PC-3 (cell line): ENCODE results near the gene XCR1. TPM values are rescaled to one million over a fixed set of nuclear protein-coding genes. Genes with fewer than 3 reads are reported as not detected.

ENCODE experiments used
- ATAC-seq: fragments of 200-7000 bp; cut with Tn5 transposase; 2 replicates; pipeline ENCODE4 v1.9.1; 2020; ENCODE audit warnings: mild to moderate bottlenecking, moderate library complexity
- BruUV-seq: library from RNA; stranded (reverse); fragments of 400-500 nt; replicated peaks from 2 replicates; lab custom pipeline; 2021; lab: Mats Ljungman, UMichigan
- CTCF ChIA-PET: fragments of 300-600 bp; sonication (Branson Sonifier 250); formaldehyde crosslinking; loops from one replicate; lab custom pipeline; 2022; ENCODE audit warnings: antibody characterized with exemption; lab: Charles Lee
- POLR2A ChIA-PET: fragments of 300-600 bp; sonication (Branson Sonifier 250); formaldehyde crosslinking; loops from one replicate; lab custom pipeline; 2022; ENCODE audit warnings: antibody characterized with exemption; ENCODE audit not compliant: unreplicated experiment; lab: Charles Lee
- DNase-seq: peaks from one replicate; pipeline ENCODE4 v3.0.0-alpha.2; 2015
- H2AFZ ChIP-seq: fragments of 300-600 bp; sonication (generic); 2 replicates; pipeline ENCODE4 v1.6.0; 2016; ENCODE audit warnings: antibody characterized with exemption, low read length
- H3F3A ChIP-seq: fragments of 300-600 bp; sonication (generic); one replicate; pipeline ENCODE4 v1.6.0; 2017; ENCODE audit warnings: antibody characterized with exemption, low read length, control low read depth, mild to moderate bottlenecking; ENCODE audit not compliant: unreplicated experiment
- H3K27ac ChIP-seq: fragments of 300-600 bp; sonication (generic); 2 replicates; pipeline ENCODE4 v1.5.1; 2016; ENCODE audit warnings: mild to moderate bottlenecking, low read length
- H3K27me3 ChIP-seq: fragments of 300-600 bp; sonication (generic); 2 replicates; pipeline ENCODE4 v1.6.1; 2016; ENCODE audit warnings: low read length, mixed read lengths
- H3K36me3 ChIP-seq: fragments of 300-600 bp; sonication (generic); 2 replicates; pipeline ENCODE4 v1.6.1; 2016; ENCODE audit warnings: low read depth, mixed run types, low read length, mixed read lengths
- H3K4me1 ChIP-seq: fragments of 300-600 bp; sonication (generic); 2 replicates; pipeline ENCODE4 v1.5.1; 2016; ENCODE audit warnings: low read length; ENCODE audit not compliant: insufficient read depth
- H3K4me2 ChIP-seq: fragments of 300-600 bp; sonication (generic); 2 replicates; pipeline ENCODE4 v1.6.0; 2016; ENCODE audit warnings: low read length
- H3K4me3 ChIP-seq: fragments of 300-600 bp; sonication (generic); 2 replicates; pipeline ENCODE4 v1.5.1; 2016; ENCODE audit warnings: mild to moderate bottlenecking, low read length, mixed read lengths
- H3K79me2 ChIP-seq: fragments of 300-600 bp; sonication (generic); 2 replicates; pipeline ENCODE4 v1.6.1; 2017; ENCODE audit warnings: low read length, mixed read lengths
- H3K9ac ChIP-seq: fragments of 300-600 bp; sonication (generic); 2 replicates; pipeline ENCODE4 v1.6.0; 2016; ENCODE audit warnings: mild to moderate bottlenecking, low read length
- H3K9me2 ChIP-seq: fragments of 300-600 bp; sonication (generic); replicated peaks from 2 replicates; pipeline ENCODE4 v1.6.1; 2016; ENCODE audit warnings: mixed run types, low read length, mixed read lengths
- H3K9me3 ChIP-seq: fragments of 300-600 bp; sonication (generic); 2 replicates; pipeline ENCODE4 v1.6.1; 2016; ENCODE audit warnings: low read length, mixed read lengths
- H4K20me1 ChIP-seq: fragments of 300-600 bp; sonication (generic); 2 replicates; pipeline ENCODE4 v1.6.1; 2016; ENCODE audit warnings: low read length, mixed read lengths
- EZH2 ChIP-seq: fragments of 300-600 bp; sonication (generic); IDR thresholded peaks from one replicate; pipeline ENCODE4 v1.6.1; 2017; ENCODE audit warnings: antibody characterized with exemption, mild to moderate bottlenecking, low read length; ENCODE audit not compliant: unreplicated experiment
- EZH2phosphoT487 ChIP-seq: fragments of 300-600 bp; sonication (generic); IDR thresholded peaks from 2 replicates; pipeline ENCODE4 v1.6.1; 2018; ENCODE audit warnings: mild to moderate bottlenecking, antibody characterized with exemption, low read length, borderline replicate concordance
- intact Hi-C: fragments of 100-400 bp; cut with micrococcal nuclease; formaldehyde crosslinking; loops from 2 replicates; pipeline ENCODE4 v1.9.0; 2023
- total RNA-seq: library from RNA; depleted of rRNA; stranded (reverse); fragments of >200 nt; gene quantifications from 2 replicates; pipeline ENCODE4 v1.2.3, GENCODE V29; 2014
- TF ChIP-seq, protein P1 (sequence below): fragments of 300-600 bp; sonication (generic); conservative IDR thresholded peaks from 2 replicates; pipeline ENCODE4 v1.5.1; 2017; ENCODE audit warnings: antibody characterized with exemption, low read depth, mild to moderate bottlenecking, low read length

XCR1 gene
- total RNA-seq, 1 experiment from 2014 or later = not detected

DNA sequence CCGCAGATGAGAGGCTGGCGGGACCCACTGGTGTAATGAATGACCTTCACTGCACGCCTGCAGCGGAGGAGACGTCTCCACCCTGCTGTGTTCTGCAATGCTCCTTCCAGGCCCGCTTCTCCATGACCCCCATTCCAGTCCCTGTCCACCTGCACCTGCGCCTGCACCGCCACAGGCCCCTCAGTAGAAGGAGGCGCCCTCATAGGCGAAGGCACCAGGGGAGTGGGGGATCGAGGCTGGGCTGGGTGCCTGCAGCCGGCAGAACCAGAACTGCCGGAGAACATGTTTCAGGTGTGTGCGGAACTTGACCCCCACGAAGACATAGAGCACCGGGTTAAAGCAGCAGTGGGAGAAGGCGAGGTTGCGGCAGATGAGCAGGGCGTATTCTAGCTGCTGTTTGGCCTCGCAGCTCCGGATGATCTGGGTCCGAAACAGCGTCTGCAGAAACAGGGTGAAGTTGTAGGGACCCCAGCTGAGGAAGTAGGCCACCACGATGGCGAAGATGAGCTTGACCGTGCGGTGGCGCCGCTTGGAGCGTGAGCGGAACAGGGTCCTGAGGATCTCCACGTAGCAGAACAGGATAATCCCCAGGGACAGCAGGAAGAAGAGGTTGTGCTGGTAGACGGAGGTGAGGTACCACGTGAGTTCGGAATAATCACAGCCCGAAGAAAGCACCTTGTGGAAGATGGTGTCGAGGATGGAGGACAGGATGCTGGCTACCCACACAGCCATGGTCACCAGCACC, 6.3 kb downstream of the XCR1 start:
- no peak overlapping the region for H3K9ac ChIP-seq
- H3K4me2 ChIP-seq = no peak overlapping the region
- no peaks in the 10 kb centered on the region for H3K79me2 ChIP-seq
- no peaks in the 10 kb centered on the region for H3K36me3 ChIP-seq
- H4K20me1 ChIP-seq = no peaks in the 10 kb centered on the region
- no peaks in the 10 kb centered on the region for H3K27me3 ChIP-seq
- POLR2A ChIA-PET = no interaction called here
- BruUV-seq = no TSS peak
- H3K4me3 ChIP-seq = no peak overlapping the region
- ATAC-seq = no peak
- H2AFZ ChIP-seq = no peak overlapping the region
- H3K4me1 ChIP-seq = no peaks in the 10 kb centered on the region
- CTCF ChIA-PET = no interaction called here
- TF ChIP-seq EZH2phosphoT487 (no peak), EZH2 (no peak)
- TF ChIP-seq, protein P1, sequence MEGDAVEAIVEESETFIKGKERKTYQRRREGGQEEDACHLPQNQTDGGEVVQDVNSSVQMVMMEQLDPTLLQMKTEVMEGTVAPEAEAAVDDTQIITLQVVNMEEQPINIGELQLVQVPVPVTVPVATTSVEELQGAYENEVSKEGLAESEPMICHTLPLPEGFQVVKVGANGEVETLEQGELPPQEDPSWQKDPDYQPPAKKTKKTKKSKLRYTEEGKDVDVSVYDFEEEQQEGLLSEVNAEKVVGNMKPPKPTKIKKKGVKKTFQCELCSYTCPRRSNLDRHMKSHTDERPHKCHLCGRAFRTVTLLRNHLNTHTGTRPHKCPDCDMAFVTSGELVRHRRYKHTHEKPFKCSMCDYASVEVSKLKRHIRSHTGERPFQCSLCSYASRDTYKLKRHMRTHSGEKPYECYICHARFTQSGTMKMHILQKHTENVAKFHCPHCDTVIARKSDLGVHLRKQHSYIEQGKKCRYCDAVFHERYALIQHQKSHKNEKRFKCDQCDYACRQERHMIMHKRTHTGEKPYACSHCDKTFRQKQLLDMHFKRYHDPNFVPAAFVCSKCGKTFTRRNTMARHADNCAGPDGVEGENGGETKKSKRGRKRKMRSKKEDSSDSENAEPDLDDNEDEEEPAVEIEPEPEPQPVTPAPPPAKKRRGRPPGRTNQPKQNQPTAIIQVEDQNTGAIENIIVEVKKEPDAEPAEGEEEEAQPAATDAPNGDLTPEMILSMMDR = no peak
- H3K9me2 ChIP-seq = no peaks in the 10 kb centered on the region
- H3K27ac ChIP-seq = no peak overlapping the region
- intact Hi-C loops = no loop called here
- no peaks in the 10 kb centered on the region for H3K9me3 ChIP-seq
- H3F3A ChIP-seq = no peaks in the 10 kb centered on the region
- no peak for DNase-seq

DNA sequence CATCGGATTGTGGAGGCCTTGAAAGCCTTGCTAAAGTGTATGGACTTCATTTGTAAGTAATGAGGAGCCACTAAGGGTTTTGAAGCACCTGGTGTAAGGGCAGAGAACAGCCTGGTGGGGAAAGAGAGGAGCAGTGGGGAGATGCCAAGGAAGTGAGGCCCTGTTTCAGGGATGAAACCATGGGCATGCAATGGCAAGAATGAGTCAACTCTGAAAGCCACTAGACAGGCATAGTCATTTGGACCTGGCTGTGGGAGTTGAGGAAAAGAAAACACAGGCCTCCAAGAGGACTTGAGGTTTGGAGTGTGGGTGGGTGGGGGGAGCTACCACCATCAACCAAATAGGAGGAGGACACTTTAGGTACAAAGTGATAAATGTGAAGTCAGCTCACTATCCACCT, 7.6 kb downstream of the XCR1 start:
- POLR2A ChIA-PET = no interaction called here
- no peak overlapping the region for H3K9ac ChIP-seq

More for the DNA sequence above, 7.6 kb downstream of the XCR1 start:
- intact Hi-C loops = no loop called here
- ATAC-seq = no peak
- Histone ChIP-seq H3K4me2 (no peak overlapping the region), H3K9me3 (no peaks in the 10 kb centered on the region), H3K4me3 (no peak overlapping the region), H3F3A (no peaks in the 10 kb centered on the region), H3K79me2 (no peaks in the 10 kb centered on the region), H3K36me3 (no peaks in the 10 kb centered on the region), H3K27ac (no peak overlapping the region), H3K9me2 (no peaks in the 10 kb centered on the region), H2AFZ (no peak overlapping the region), H4K20me1 (no peaks in the 10 kb centered on the region), H3K27me3 (no peaks in the 10 kb centered on the region), H3K4me1 (no peaks in the 10 kb centered on the region)
- CTCF ChIA-PET = no interaction called here
- TF ChIP-seq EZH2 (no peak), EZH2phosphoT487 (no peak)
- TF ChIP-seq, protein P1 = no peak
- no TSS peak for BruUV-seq
- DNase-seq = no peak
